SK-N-MC (cell line): Measurements from ENCODE around the gene ILDR2.

Source experiments
- EZH2 ChIP-seq: fragments of 200-600 bp; sonication (generic); IDR thresholded peaks from one replicate; pipeline ENCODE4 v1.6.1; 2017; ENCODE audit warnings: antibody characterized with exemption
- FOXP2 ChIP-seq: optimal IDR thresholded peaks from 2 replicates; pipeline ENCODE3; 2011; ENCODE audit warnings: mild to moderate bottlenecking, moderate library complexity; ENCODE audit not compliant: insufficient read depth; ENCODE audit errors: extremely low read length, control extremely low read depth
- POLR2AphosphoS5 ChIP-seq: IDR thresholded peaks from 2 replicates; pipeline ENCODE4 v1.6.1; 2012; ENCODE audit warnings: mild to moderate bottlenecking, low read depth, low read length, borderline replicate concordance

GRCh38 chr1:166948856-166949350 is 26.4 kb downstream of the ILDR2 start:
- no peak for TF ChIP-seq POLR2AphosphoS5
- TF ChIP-seq EZH2: no peak
- TF ChIP-seq FOXP2: no peak
